HepG2 (cell line): ENCODE measurements around the gene TEX28. TPM values are rescaled to one million over a fixed set of nuclear protein-coding genes. Genes with fewer than 3 reads are reported as not detected.

Source experiments
- ATAC-seq: fragments of 200-7000 bp; cut with Tn5 transposase; 3 replicates; pipeline ENCODE4 v1.9.1; 2020; ENCODE audit warnings: mild to moderate bottlenecking, moderate library complexity
- BruUV-seq: library from RNA; stranded (reverse); fragments of 400-500 nt; replicated peaks from 2 replicates; lab custom pipeline; 2021; lab: Mats Ljungman, UMichigan
- CTCF ChIA-PET: fragments of 300-600 bp; formaldehyde crosslinking; extraction: SDS; loops from one replicate; lab custom pipeline; 2021; ENCODE audit warnings: low total read pairs, inconsistent platforms, low intra/inter-chr PET ratio; lab: Yijun Ruan, JAX
- POLR2A ChIA-PET: fragments of 350-600 bp; sonication (Branson Sonifier 250); formaldehyde crosslinking; loops from one replicate; lab custom pipeline; 2020; ENCODE audit warnings: antibody characterized with exemption, inconsistent platforms; lab: Yijun Ruan, JAX
- DNase-seq: peaks from one replicate; pipeline ENCODE4 v3.0.0-alpha.2; 2015; ENCODE audit warnings: low spot score
- FAIRE-seq: peaks from 3 replicates; lab custom pipeline; 2011; peaks lifted over from hg19 to GRCh38; lab: Jason Lieb, UNC
- H2AFZ ChIP-seq: one replicate; pipeline ENCODE4 v1.6.1; 2011; ENCODE audit warnings: low read length, inconsistent platforms
- H3K27ac ChIP-seq: fragments of 300-600 bp; 3 replicates; pipeline ENCODE4 v1.8.0; 2011; ENCODE audit warnings: mixed run types, mild to moderate bottlenecking, mixed read lengths, low read length, inconsistent platforms; ENCODE audit not compliant: insufficient read depth; ENCODE audit errors: extremely low read length
- H3K27me3 ChIP-seq, 2 experiments: fragments of 200-600 bp in 1 of 2; 2 replicates in 1 of 2; 3 replicates in 1 of 2; pipeline versions ENCODE4 v1.6.0 to v1.8.0; 2011; ENCODE audit warnings: low read length in 2 of 2, mild to moderate bottlenecking in 2 of 2, moderate library complexity in 2 of 2, inconsistent platforms in 1 of 2; ENCODE audit not compliant: insufficient read depth in 2 of 2, control insufficient read depth in 1 of 2
- H3K36me3 ChIP-seq, 2 experiments: fragments of 200-600 bp in 1 of 2; replicated peaks in 1 of 2; 2 replicates in 1 of 2; 3 replicates in 1 of 2; pipeline versions ENCODE4 v1.5.1 to v1.8.0; 2011; ENCODE audit warnings: low read length in 2 of 2, inconsistent platforms in 1 of 2; ENCODE audit not compliant: insufficient read depth in 2 of 2, control insufficient read depth in 1 of 2
- H3K4me1 ChIP-seq: 2 replicates; pipeline ENCODE4 v1.5.1; 2012; ENCODE audit warnings: low read length, inconsistent platforms; ENCODE audit not compliant: insufficient read depth
- H3K4me2 ChIP-seq: 2 replicates; pipeline ENCODE4 v1.6.0; 2011; ENCODE audit warnings: low read depth, low read length, inconsistent platforms
- H3K4me3 ChIP-seq, 3 experiments: fragments of 200-600 bp in 1 of 3; sonication (generic), shearing (Covaris generic) in 1 of 3; replicated peaks in 1 of 3; 2 replicates each; pipeline ENCODE4 v1.5.1; 2011 to 2016; ENCODE audit warnings: low read length in 3 of 3, inconsistent platforms in 2 of 3, low read depth in 2 of 3, mild to moderate bottlenecking in 2 of 3, control low read depth in 1 of 3, mixed read lengths in 1 of 3; ENCODE audit not compliant: insufficient read depth in 1 of 3
- H3K79me2 ChIP-seq: one replicate; pipeline ENCODE4 v1.6.1; 2011; ENCODE audit warnings: low read length, inconsistent platforms; ENCODE audit not compliant: insufficient read depth
- H3K9ac ChIP-seq: 2 replicates; pipeline ENCODE4 v1.6.0; 2011; ENCODE audit warnings: mild to moderate bottlenecking, low read depth, low read length, inconsistent platforms; ENCODE audit not compliant: insufficient read depth
- H3K9me3 ChIP-seq: 2 replicates; pipeline ENCODE4 v1.5.1; 2012; ENCODE audit warnings: mild to moderate bottlenecking, low read length
- H4K20me1 ChIP-seq: 2 replicates; pipeline ENCODE4 v1.6.0; 2011; ENCODE audit warnings: inconsistent platforms, mild to moderate bottlenecking, low read length, moderate library complexity; ENCODE audit not compliant: insufficient read depth
- PAWR ChIP-seq: sonication (generic); formaldehyde crosslinking; IDR thresholded peaks from 2 replicates; pipeline ENCODE4 v1.4.0; 2020; ENCODE audit warnings: missing genetic modification reagents, mild to moderate bottlenecking, borderline replicate concordance
- PPARG ChIP-seq: conservative IDR thresholded peaks from 2 replicates; pipeline ENCODE4 v1.6.1; 2016; ENCODE audit warnings: missing biosample characterization, missing genetic modification reagents
- ZNF20 ChIP-seq: sonication (generic); formaldehyde crosslinking; IDR thresholded peaks from 2 replicates; pipeline ENCODE4 v1.4.0; 2020; ENCODE audit warnings: mild to moderate bottlenecking, moderate library complexity, missing genetic modification reagents
- ZNF615 ChIP-seq: sonication (generic); formaldehyde crosslinking; IDR thresholded peaks from 2 replicates; pipeline ENCODE4 v1.5.0; 2020; ENCODE audit warnings: mild to moderate bottlenecking, missing genetic modification reagents, borderline replicate concordance
- ZNF839 ChIP-seq: sonication (generic); formaldehyde crosslinking; IDR thresholded peaks from 2 replicates; pipeline ENCODE4 v1.4.0; 2020; ENCODE audit warnings: missing genetic modification reagents, mild to moderate bottlenecking, borderline replicate concordance
- WGBS: methylation state at CpG from one replicate; pipeline ENCODE4 v1.1.6; 2017; ENCODE audit warnings: low lambda C conversion rate; 5-methylcytosine and 5-hydroxymethylcytosine counted together
- in situ Hi-C: cut with HindIII; loops from 2 replicates; pipeline ENCODE4 v1.10.0; 2017; ENCODE audit warnings: low pct_unique_long_range_greater_than_20kb; ENCODE audit not compliant: extremely low pct_ligation_motif_present
- intact Hi-C: fragments of 100-400 bp; cut with micrococcal nuclease; formaldehyde crosslinking; loops from one replicate; pipeline ENCODE4 v1.10.0; 2022; ENCODE audit not compliant: unreplicated experiment
- polyA plus RNA-seq, 8 experiments: library from polyadenylated mRNA; depleted of rRNA in 3 of 8; stranded (reverse) in 7 of 8; unstranded in 1 of 8; fragments of >200 nt; fragmentation: Illumina TruSeq in 4 of 8; extraction: Trizol in 4 of 8; gene quantifications; 2 replicates each; pipeline versions ENCODE4 v1.2.1 to v1.2.3, GENCODE V29; 2011 to 2016; ENCODE audit warnings: low read depth in 4 of 8, missing spikeins in 1 of 8, mixed read lengths in 1 of 8; ENCODE audit not compliant: insufficient read depth in 1 of 8
- total RNA-seq, 5 experiments: library from RNA; depleted of rRNA; stranded (reverse); fragments of >200 nt; fragmentation: Illumina TruSeq; extraction: Trizol; gene quantifications; 2 replicates each; pipeline ENCODE4 v1.2.3, GENCODE V29; 2016; ENCODE audit warnings: low read depth in 1 of 5
- TF ChIP-seq, protein P1 (sequence below): sonication (generic); formaldehyde crosslinking; IDR thresholded peaks from 2 replicates; pipeline ENCODE4 v1.4.0; 2020; ENCODE audit warnings: missing genetic modification reagents
- TF ChIP-seq, protein P2 (sequence below): sonication (generic); formaldehyde crosslinking; IDR thresholded peaks from 2 replicates; pipeline ENCODE4 v1.8.0; 2022; ENCODE audit warnings: mild to moderate bottlenecking, missing genetic modification reagents, borderline replicate concordance
- TF ChIP-seq, protein P3 (sequence below): sonication (generic); formaldehyde crosslinking; IDR thresholded peaks from 2 replicates; pipeline ENCODE4 v1.4.0; 2020; ENCODE audit warnings: missing genetic modification reagents
- TF ChIP-seq, protein P4 (sequence below): sonication (generic); formaldehyde crosslinking; IDR thresholded peaks from 2 replicates; pipeline ENCODE4 v1.9.0; 2021; ENCODE audit warnings: mild to moderate bottlenecking, missing genetic modification reagents

TEX28 gene
- total and polyA plus RNA-seq, 2 of the 13 experiments (the other 11 are each of a cell fraction or from before 2014, with no cell fraction given) = not detected

DNA sequence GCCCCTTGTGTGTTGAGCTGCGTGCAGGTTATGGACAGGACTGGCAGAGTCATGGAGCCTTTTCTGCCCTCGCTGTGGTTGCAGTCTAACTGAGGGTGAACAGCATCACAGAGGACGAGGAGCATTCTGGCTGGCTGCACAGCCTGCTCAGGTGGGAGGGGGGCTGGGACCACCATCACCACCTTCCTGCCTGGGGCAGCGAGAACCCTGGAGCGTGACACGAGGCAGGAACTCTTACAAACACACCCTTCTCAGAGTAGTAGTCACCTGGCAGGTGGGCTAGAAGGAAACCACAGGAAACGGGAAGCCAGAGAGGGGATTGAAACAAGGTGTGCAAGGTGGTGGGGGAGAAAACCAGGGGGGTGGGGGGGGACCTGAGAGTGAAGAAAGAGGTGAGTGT, 26.2 kb upstream of the TEX28 start (continued):
- TF ChIP-seq, protein P1, sequence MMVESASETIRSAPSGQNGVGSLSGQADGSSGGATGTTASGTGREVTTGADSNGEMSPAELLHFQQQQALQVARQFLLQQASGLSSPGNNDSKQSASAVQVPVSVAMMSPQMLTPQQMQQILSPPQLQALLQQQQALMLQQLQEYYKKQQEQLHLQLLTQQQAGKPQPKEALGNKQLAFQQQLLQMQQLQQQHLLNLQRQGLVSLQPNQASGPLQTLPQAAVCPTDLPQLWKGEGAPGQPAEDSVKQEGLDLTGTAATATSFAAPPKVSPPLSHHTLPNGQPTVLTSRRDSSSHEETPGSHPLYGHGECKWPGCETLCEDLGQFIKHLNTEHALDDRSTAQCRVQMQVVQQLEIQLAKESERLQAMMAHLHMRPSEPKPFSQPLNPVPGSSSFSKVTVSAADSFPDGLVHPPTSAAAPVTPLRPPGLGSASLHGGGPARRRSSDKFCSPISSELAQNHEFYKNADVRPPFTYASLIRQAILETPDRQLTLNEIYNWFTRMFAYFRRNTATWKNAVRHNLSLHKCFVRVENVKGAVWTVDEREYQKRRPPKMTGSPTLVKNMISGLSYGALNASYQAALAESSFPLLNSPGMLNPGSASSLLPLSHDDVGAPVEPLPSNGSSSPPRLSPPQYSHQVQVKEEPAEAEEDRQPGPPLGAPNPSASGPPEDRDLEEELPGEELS (CRISPR knock-in tag) = no peak
- TF ChIP-seq ZNF615 = no peak
- TF ChIP-seq ZNF20 = no peak
- TF ChIP-seq, protein P2, sequence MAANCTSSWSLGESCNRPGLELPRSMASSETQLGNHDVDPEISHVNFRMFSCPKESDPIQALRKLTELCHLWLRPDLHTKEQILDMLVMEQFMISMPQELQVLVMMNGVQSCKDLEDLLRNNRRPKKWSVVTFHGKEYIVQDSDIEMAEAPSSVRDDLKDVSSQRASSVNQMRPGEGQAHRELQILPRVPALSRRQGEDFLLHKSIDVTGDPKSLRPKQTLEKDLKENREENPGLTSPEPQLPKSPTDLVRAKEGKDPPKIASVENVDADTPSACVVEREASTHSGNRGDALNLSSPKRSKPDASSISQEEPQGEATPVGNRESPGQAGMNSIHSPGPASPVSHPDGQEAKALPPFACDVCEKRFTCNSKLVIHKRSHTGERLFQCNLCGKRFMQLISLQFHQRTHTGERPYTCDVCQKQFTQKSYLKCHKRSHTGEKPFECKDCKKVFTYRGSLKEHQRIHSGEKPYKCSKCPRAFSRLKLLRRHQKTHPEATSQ (CRISPR knock-in tag) = no peak

DNA sequence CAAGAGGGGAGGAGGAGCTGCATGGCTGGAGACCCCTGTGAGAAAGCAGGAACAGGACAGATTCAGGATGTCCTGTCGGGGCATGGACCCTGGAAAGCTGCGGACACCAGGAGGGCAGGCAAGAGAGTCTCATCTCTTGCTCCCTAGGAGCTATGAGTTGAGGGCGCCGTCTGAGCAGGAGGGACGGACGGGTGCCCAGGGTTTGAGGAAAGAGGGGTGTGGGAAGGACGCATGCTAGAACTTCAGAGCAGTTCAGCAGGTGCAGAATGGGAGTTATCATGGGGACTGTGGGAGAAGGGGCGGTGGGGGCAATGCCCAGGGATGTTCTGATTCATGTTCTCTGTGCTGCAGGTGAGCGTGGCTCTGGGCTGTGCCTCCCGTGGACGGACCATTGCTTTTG, 25.5 kb upstream of the TEX28 start:
- 40% methylated on average over 8 of the region's 11 CpGs for WGBS
- Histone ChIP-seq H3K4me2 (no peak overlapping the region), H3K9ac (no peak overlapping the region), H3K4me1 (no peaks in the 10 kb centered on the region), H3K9me3 (no peaks in the 10 kb centered on the region), H4K20me1 (no peaks in the 10 kb centered on the region), H3K27ac (no peak overlapping the region), H3K27me3 (peaks cover 0 to 18% of the 10 kb centered on the region in 2 experiments; a peak in 4 of 5 replicates), H3K36me3 (no peaks in the 10 kb centered on the region), H3K79me2 (no peaks in the 10 kb centered on the region), H2AFZ (no peak overlapping the region), H3K4me3 (no peak overlapping the region)
- no TSS peak for BruUV-seq
- ATAC-seq (no peak), FAIRE-seq (no peak), DNase-seq (no peak)
- in situ Hi-C loops (no loop called here), intact Hi-C loops (no loop called here)
- POLR2A ChIA-PET = no interaction called here
- CTCF ChIA-PET = no interaction called here
- TF ChIP-seq, protein P3, sequence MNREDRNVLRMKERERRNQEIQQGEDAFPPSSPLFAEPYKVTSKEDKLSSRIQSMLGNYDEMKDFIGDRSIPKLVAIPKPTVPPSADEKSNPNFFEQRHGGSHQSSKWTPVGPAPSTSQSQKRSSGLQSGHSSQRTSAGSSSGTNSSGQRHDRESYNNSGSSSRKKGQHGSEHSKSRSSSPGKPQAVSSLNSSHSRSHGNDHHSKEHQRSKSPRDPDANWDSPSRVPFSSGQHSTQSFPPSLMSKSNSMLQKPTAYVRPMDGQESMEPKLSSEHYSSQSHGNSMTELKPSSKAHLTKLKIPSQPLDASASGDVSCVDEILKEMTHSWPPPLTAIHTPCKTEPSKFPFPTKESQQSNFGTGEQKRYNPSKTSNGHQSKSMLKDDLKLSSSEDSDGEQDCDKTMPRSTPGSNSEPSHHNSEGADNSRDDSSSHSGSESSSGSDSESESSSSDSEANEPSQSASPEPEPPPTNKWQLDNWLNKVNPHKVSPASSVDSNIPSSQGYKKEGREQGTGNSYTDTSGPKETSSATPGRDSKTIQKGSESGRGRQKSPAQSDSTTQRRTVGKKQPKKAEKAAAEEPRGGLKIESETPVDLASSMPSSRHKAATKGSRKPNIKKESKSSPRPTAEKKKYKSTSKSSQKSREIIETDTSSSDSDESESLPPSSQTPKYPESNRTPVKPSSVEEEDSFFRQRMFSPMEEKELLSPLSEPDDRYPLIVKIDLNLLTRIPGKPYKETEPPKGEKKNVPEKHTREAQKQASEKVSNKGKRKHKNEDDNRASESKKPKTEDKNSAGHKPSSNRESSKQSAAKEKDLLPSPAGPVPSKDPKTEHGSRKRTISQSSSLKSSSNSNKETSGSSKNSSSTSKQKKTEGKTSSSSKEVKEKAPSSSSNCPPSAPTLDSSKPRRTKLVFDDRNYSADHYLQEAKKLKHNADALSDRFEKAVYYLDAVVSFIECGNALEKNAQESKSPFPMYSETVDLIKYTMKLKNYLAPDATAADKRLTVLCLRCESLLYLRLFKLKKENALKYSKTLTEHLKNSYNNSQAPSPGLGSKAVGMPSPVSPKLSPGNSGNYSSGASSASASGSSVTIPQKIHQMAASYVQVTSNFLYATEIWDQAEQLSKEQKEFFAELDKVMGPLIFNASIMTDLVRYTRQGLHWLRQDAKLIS (CRISPR knock-in tag) = no peak
- no peak for TF ChIP-seq ZNF839 (CRISPR knock-in tag)
- TF ChIP-seq PAWR = no peak
- TF ChIP-seq PPARG = no peak
- TF ChIP-seq, protein P4, sequence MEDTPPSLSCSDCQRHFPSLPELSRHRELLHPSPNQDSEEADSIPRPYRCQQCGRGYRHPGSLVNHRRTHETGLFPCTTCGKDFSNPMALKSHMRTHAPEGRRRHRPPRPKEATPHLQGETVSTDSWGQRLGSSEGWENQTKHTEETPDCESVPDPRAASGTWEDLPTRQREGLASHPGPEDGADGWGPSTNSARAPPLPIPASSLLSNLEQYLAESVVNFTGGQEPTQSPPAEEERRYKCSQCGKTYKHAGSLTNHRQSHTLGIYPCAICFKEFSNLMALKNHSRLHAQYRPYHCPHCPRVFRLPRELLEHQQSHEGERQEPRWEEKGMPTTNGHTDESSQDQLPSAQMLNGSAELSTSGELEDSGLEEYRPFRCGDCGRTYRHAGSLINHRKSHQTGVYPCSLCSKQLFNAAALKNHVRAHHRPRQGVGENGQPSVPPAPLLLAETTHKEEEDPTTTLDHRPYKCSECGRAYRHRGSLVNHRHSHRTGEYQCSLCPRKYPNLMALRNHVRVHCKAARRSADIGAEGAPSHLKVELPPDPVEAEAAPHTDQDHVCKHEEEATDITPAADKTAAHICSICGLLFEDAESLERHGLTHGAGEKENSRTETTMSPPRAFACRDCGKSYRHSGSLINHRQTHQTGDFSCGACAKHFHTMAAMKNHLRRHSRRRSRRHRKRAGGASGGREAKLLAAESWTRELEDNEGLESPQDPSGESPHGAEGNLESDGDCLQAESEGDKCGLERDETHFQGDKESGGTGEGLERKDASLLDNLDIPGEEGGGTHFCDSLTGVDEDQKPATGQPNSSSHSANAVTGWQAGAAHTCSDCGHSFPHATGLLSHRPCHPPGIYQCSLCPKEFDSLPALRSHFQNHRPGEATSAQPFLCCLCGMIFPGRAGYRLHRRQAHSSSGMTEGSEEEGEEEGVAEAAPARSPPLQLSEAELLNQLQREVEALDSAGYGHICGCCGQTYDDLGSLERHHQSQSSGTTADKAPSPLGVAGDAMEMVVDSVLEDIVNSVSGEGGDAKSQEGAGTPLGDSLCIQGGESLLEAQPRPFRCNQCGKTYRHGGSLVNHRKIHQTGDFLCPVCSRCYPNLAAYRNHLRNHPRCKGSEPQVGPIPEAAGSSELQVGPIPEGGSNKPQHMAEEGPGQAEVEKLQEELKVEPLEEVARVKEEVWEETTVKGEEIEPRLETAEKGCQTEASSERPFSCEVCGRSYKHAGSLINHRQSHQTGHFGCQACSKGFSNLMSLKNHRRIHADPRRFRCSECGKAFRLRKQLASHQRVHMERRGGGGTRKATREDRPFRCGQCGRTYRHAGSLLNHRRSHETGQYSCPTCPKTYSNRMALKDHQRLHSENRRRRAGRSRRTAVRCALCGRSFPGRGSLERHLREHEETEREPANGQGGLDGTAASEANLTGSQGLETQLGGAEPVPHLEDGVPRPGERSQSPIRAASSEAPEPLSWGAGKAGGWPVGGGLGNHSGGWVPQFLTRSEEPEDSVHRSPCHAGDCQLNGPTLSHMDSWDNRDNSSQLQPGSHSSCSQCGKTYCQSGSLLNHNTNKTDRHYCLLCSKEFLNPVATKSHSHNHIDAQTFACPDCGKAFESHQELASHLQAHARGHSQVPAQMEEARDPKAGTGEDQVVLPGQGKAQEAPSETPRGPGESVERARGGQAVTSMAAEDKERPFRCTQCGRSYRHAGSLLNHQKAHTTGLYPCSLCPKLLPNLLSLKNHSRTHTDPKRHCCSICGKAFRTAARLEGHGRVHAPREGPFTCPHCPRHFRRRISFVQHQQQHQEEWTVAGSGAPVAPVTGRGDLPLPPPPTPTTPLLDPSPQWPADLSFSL = no peak
